Ishikawa (cell line): ENCODE data around the gene TANC1.
A peak's percentile ranks its signal among the peaks of the same experiment; 100 is the strongest.

ENCODE experiments used
- CEBPB ChIP-seq: IDR thresholded peaks from 2 replicates; pipeline ENCODE4 v1.6.1; 2012
- CREB1 ChIP-seq: IDR thresholded peaks from 2 replicates; pipeline ENCODE4 v1.6.1; 2012; ENCODE audit warnings: low read depth
- EGR1 ChIP-seq: IDR thresholded peaks from 2 replicates; pipeline ENCODE4 v1.6.1; 2012
- EP300 ChIP-seq: IDR thresholded peaks from 2 replicates; pipeline ENCODE4 v1.6.1; 2012; ENCODE audit warnings: borderline replicate concordance
- FOXM1 ChIP-seq: IDR thresholded peaks from 2 replicates; pipeline ENCODE4 v1.6.1; 2012; ENCODE audit warnings: low read depth, borderline replicate concordance
- MAX ChIP-seq: IDR thresholded peaks from 2 replicates; pipeline ENCODE4 v1.6.1; 2012
- NFIC ChIP-seq: IDR thresholded peaks from 2 replicates; pipeline ENCODE4 v1.6.1; 2012
- RAD21 ChIP-seq: IDR thresholded peaks from 2 replicates; pipeline ENCODE4 v1.6.1; 2012; ENCODE audit warnings: low read depth
- REST ChIP-seq: IDR thresholded peaks from 2 replicates; pipeline ENCODE4 v1.6.1; 2012; ENCODE audit warnings: low read depth, mild to moderate bottlenecking
- TAF1 ChIP-seq: IDR thresholded peaks from 2 replicates; pipeline ENCODE4 v1.6.1; 2012; ENCODE audit warnings: low read depth, mild to moderate bottlenecking
- TCF12 ChIP-seq: IDR thresholded peaks from 2 replicates; pipeline ENCODE4 v1.6.1; 2012; ENCODE audit warnings: low read depth
- TEAD4 ChIP-seq: IDR thresholded peaks from 2 replicates; pipeline ENCODE4 v1.6.1; 2012
- USF1 ChIP-seq: IDR thresholded peaks from 2 replicates; pipeline ENCODE4 v1.6.1; 2012
- YY1 ChIP-seq: IDR thresholded peaks from 2 replicates; pipeline ENCODE4 v1.6.1; 2012; ENCODE audit warnings: low read depth
- ZBTB7A ChIP-seq: IDR thresholded peaks from 2 replicates; pipeline ENCODE4 v1.6.1; 2012; ENCODE audit warnings: low read depth

Gene TANC1

GRCh38 chr2:158943973-158944372, 24.5 kb upstream of the TANC1 start:
- TF ChIP-seq ZBTB7A (no peak), NFIC (no peak), REST (no peak), FOXM1 (no peak), EGR1 (no peak), YY1 (no peak), TEAD4 (no peak), CEBPB (no peak), TCF12 (no peak)

GRCh38 chr2:158948964-158949699, 19.3 kb upstream of the TANC1 start:
- TF ChIP-seq TAF1 (no peak), YY1 (no peak), EP300 (no peak), FOXM1 (no peak), REST (no peak), USF1 (no peak), TEAD4 (no peak), MAX (no peak), CREB1 (no peak), RAD21 (no peak), NFIC (no peak), EGR1 (no peak), CEBPB (no peak)

- TF ChIP-seq NFIC = no peak
- no peak for TF ChIP-seq ZBTB7A
- TF ChIP-seq TAF1 = no peak
- no peak for TF ChIP-seq FOXM1
- no peak for TF ChIP-seq REST
- no peak for TF ChIP-seq TEAD4
- no peak for TF ChIP-seq CREB1
- no peak for TF ChIP-seq CEBPB
- no peak for TF ChIP-seq RAD21
- no peak for TF ChIP-seq YY1
- no peak for TF ChIP-seq EGR1
- TF ChIP-seq EP300 = no peak
- TF ChIP-seq MAX = no peak
Observed at GRCh38 chr2:158953454-158953853, 15.0 kb upstream of the TANC1 start.

- TF ChIP-seq MAX (no peak; the same call in 1 of the 2 replicates), TEAD4 (peak; percentile 45; the same call in 1 of the 2 replicates), RAD21 (peak; percentile 11; the same call in 1 of the 2 replicates), EGR1 (no peak), CEBPB (0 out of 2 replicates have a peak, but pooled peaks have one; percentile 0), CREB1 (no peak), REST (no peak), TCF12 (peak; percentile 57), EP300 (no peak), NFIC (peak; percentile 93), YY1 (no peak), USF1 (0 out of 2 replicates have a peak, but pooled peaks have one; percentile 26), FOXM1 (no peak), TAF1 (no peak), ZBTB7A (no peak)
Observed at GRCh38 chr2:158953926-158954763, 14.3 kb upstream of the TANC1 start.
